GM23338 (cell line): Measurements from ENCODE around the gene WFDC12. TPM values are rescaled to one million over a fixed set of nuclear protein-coding genes. Genes with fewer than 3 reads are reported as not detected.

ENCODE experiments used
- ATAC-seq: fragments of 200-7000 bp; cut with Tn5 transposase; 3 replicates; pipeline ENCODE4 v1.9.1; 2020
- DNase-seq: peaks from one replicate; pipeline ENCODE4 v3.0.0-alpha.2; 2015; ENCODE audit warnings: low spot score
- H2AFZ ChIP-seq: fragments of 200-600 bp; sonication (generic); 2 replicates; pipeline ENCODE4 v1.8.0; 2016; ENCODE audit warnings: antibody characterized with exemption, mild to moderate bottlenecking, moderate library complexity
- H3F3A ChIP-seq: fragments of 200-600 bp; sonication (generic); replicated peaks from 2 replicates; pipeline ENCODE4 v1.8.0; 2017; ENCODE audit warnings: antibody characterized with exemption, mixed run types, low read depth
- H3K27ac ChIP-seq: fragments of 200-600 bp; sonication (generic); 2 replicates; pipeline ENCODE4 v1.6.1; 2016; ENCODE audit warnings: low read depth
- H3K27me3 ChIP-seq: fragments of 200-600 bp; sonication (generic); 2 replicates; pipeline ENCODE4 v1.8.0; 2016; ENCODE audit warnings: mild to moderate bottlenecking, mixed run types, moderate library complexity; ENCODE audit not compliant: insufficient read depth
- H3K36me3 ChIP-seq: fragments of 200-600 bp; sonication (generic); 2 replicates; pipeline ENCODE4 v1.8.0; 2016; ENCODE audit warnings: mild to moderate bottlenecking; ENCODE audit not compliant: insufficient read depth
- H3K4me1 ChIP-seq: fragments of 200-600 bp; sonication (generic); 2 replicates; pipeline ENCODE4 v1.8.0; 2016; ENCODE audit warnings: mild to moderate bottlenecking, moderate library complexity; ENCODE audit not compliant: insufficient read depth
- H3K4me2 ChIP-seq: fragments of 200-600 bp; sonication (generic); 2 replicates; pipeline ENCODE4 v1.7.1; 2017; ENCODE audit warnings: mixed run types
- H3K4me3 ChIP-seq: fragments of 200-600 bp; sonication (generic); 2 replicates; pipeline ENCODE4 v1.6.1; 2016; ENCODE audit warnings: mixed run types
- H3K79me2 ChIP-seq: fragments of 200-600 bp; sonication (generic); replicated peaks from 2 replicates; pipeline ENCODE4 v1.8.0; 2017; ENCODE audit warnings: mild to moderate bottlenecking; ENCODE audit not compliant: insufficient read depth
- H3K9me2 ChIP-seq: fragments of 200-600 bp; sonication (generic); 2 replicates; pipeline ENCODE4 v1.8.0; 2017; ENCODE audit not compliant: insufficient read depth
- H4K20me1 ChIP-seq: fragments of 200-600 bp; sonication (generic); replicated peaks from 2 replicates; pipeline ENCODE4 v1.8.0; 2017; ENCODE audit warnings: mild to moderate bottlenecking; ENCODE audit not compliant: insufficient read depth
- H3K27ac Mint-ChIP-seq: 2 replicates; pipeline ENCODE4 v1.8.0; 2020; ENCODE audit warnings: inconsistent platforms, mild to moderate bottlenecking, moderate library complexity, mixed read lengths
- H3K27me3 Mint-ChIP-seq: 3 replicates; pipeline ENCODE4 v1.8.0; 2022; ENCODE audit warnings: low read depth, mild to moderate bottlenecking, moderate library complexity, mixed read lengths, inconsistent platforms; ENCODE audit not compliant: insufficient read depth, poor library complexity
- H3K36me3 Mint-ChIP-seq: 3 replicates; pipeline ENCODE4 v1.8.0; 2021; ENCODE audit warnings: low read depth, mild to moderate bottlenecking, inconsistent platforms, moderate library complexity, mixed read lengths
- H3K4me1 Mint-ChIP-seq: 3 replicates; pipeline ENCODE4 v1.8.0; 2020; ENCODE audit warnings: mild to moderate bottlenecking, inconsistent platforms, mixed read lengths
- H3K4me3 Mint-ChIP-seq: 3 replicates; pipeline ENCODE4 v1.8.0; 2021; ENCODE audit warnings: moderate library complexity, mild to moderate bottlenecking, inconsistent platforms, mixed read lengths
- H3K9me3 Mint-ChIP-seq: 3 replicates; pipeline ENCODE4 v1.8.0; 2020; ENCODE audit warnings: moderate library complexity, mild to moderate bottlenecking, inconsistent platforms, mixed read lengths
- EZH2 ChIP-seq: fragments of 200-600 bp; sonication (generic); IDR thresholded peaks from one replicate; pipeline ENCODE4 v1.8.0; 2017; ENCODE audit warnings: antibody characterized with exemption, mild to moderate bottlenecking, low read depth; ENCODE audit not compliant: unreplicated experiment
- JUNB ChIP-seq: IDR thresholded peaks from one replicate; pipeline ENCODE4 v1.6.1; 2016; ENCODE audit warnings: antibody characterized with exemption; ENCODE audit not compliant: unreplicated experiment
- POLR2AphosphoS5 ChIP-seq: IDR thresholded peaks from 2 replicates; pipeline ENCODE4 v1.6.1; 2016; ENCODE audit warnings: antibody characterized with exemption, low read depth
- STAT1 ChIP-seq: IDR thresholded peaks from one replicate; pipeline ENCODE4 v1.6.1; 2016; ENCODE audit warnings: antibody characterized with exemption; ENCODE audit not compliant: unreplicated experiment
- ZNF114 ChIP-seq: fragments of 250-450 bp; sonication (Bioruptor Pico); IDR thresholded peaks from 2 replicates; pipeline ENCODE4 v1.5.0; 2020; ENCODE audit warnings: mild to moderate bottlenecking, moderate library complexity
- ZNF331 ChIP-seq: fragments of 250-450 bp; sonication (Bioruptor Pico); IDR thresholded peaks from 2 replicates; pipeline ENCODE4 v1.5.0; 2020; ENCODE audit warnings: low read depth, mild to moderate bottlenecking, moderate library complexity
- polyA plus RNA-seq: library from polyadenylated mRNA; unstranded; fragments of >200 nt; fragmentation: Nextera tagmentation; extraction: Ambion mirVana; gene quantifications from 2 replicates; pipeline ENCODE4 v1.2.1, GENCODE V29; 2016
- total RNA-seq: library from RNA; depleted of rRNA; stranded (reverse); fragments of >200 nt; shearing (Covaris generic); gene quantifications from 2 replicates; pipeline ENCODE4 v1.2.3, GENCODE V29; 2014
- TF ChIP-seq, protein P1 (sequence below), 2 experiments: fragments of 200-600 bp in 1 of 2; sonication (generic) in 1 of 2; conservative IDR thresholded peaks; 2 replicates each; pipeline versions ENCODE4 v1.5.1 to v1.6.1; 2016 to 2017; ENCODE audit warnings: antibody characterized with exemption in 2 of 2, low read depth in 2 of 2, mild to moderate bottlenecking in 2 of 2, moderate library complexity in 1 of 2
- TF ChIP-seq, protein P2 (sequence below): IDR thresholded peaks from 2 replicates; pipeline ENCODE4 v1.6.1; 2016; ENCODE audit warnings: antibody characterized with exemption
- TF ChIP-seq, protein P3 (sequence below): fragments of 250-450 bp; sonication (Bioruptor Pico); IDR thresholded peaks from 2 replicates; pipeline ENCODE4 v1.5.0; 2020; ENCODE audit warnings: mild to moderate bottlenecking, moderate library complexity

The WFDC12 gene
- total and polyA plus RNA-seq, 2 experiments from 2014 or later: not detected

DNA sequence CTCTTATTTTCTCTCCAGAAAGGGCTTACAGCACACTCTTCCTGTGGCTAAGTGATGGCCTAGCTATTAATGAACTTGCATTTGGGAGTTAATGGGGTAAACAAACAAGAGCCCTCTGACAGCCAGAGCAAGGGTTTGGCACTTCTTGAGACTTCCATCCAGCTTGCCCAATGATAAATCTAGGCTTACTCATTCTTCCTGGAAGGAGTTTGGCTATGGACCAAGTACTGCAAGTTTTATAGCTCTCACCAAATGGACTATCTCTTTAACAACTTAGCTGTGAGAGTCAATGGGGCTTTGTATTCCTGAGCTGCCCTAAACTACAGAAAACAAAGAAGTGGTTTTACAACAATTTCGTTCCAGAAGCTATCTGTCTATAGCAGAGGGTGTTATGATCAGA lies 33.7 kb upstream of the WFDC12 start:
- H3K36me3 Mint-ChIP-seq: no peaks in the 10 kb centered on the region
- no peak overlapping the region for H3K4me2 ChIP-seq
- DNase-seq: no peak

More for the DNA sequence above, 33.7 kb upstream of the WFDC12 start:
- Histone ChIP-seq H4K20me1 (no peaks in the 10 kb centered on the region), H3K4me3 (no peak overlapping the region), H3F3A (no peaks in the 10 kb centered on the region), H3K27me3 (no peaks in the 10 kb centered on the region), H3K4me1 (no peaks in the 10 kb centered on the region), H3K27ac (no peak overlapping the region), H3K36me3 (no peaks in the 10 kb centered on the region), H3K9me2 (no peaks in the 10 kb centered on the region; the same call in 1 of the 2 replicates), H2AFZ (no peak overlapping the region), H3K79me2 (no peaks in the 10 kb centered on the region)
- H3K27me3 Mint-ChIP-seq: no peaks in the 10 kb centered on the region
- no peak overlapping the region for H3K27ac Mint-ChIP-seq
- TF ChIP-seq, protein P1, sequence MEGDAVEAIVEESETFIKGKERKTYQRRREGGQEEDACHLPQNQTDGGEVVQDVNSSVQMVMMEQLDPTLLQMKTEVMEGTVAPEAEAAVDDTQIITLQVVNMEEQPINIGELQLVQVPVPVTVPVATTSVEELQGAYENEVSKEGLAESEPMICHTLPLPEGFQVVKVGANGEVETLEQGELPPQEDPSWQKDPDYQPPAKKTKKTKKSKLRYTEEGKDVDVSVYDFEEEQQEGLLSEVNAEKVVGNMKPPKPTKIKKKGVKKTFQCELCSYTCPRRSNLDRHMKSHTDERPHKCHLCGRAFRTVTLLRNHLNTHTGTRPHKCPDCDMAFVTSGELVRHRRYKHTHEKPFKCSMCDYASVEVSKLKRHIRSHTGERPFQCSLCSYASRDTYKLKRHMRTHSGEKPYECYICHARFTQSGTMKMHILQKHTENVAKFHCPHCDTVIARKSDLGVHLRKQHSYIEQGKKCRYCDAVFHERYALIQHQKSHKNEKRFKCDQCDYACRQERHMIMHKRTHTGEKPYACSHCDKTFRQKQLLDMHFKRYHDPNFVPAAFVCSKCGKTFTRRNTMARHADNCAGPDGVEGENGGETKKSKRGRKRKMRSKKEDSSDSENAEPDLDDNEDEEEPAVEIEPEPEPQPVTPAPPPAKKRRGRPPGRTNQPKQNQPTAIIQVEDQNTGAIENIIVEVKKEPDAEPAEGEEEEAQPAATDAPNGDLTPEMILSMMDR (conservative IDR thresholded peaks at IDR 0.05; ENCODE audit: low read depth in 2 of 2): no peak
- TF ChIP-seq, protein P2, sequence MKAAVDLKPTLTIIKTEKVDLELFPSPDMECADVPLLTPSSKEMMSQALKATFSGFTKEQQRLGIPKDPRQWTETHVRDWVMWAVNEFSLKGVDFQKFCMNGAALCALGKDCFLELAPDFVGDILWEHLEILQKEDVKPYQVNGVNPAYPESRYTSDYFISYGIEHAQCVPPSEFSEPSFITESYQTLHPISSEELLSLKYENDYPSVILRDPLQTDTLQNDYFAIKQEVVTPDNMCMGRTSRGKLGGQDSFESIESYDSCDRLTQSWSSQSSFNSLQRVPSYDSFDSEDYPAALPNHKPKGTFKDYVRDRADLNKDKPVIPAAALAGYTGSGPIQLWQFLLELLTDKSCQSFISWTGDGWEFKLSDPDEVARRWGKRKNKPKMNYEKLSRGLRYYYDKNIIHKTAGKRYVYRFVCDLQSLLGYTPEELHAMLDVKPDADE: no peak
- TF ChIP-seq ZNF114 (no peak), ZNF331 (CRISPR knock-in tag) (no peak), POLR2AphosphoS5 (no peak), EZH2 (no peak), JUNB (no peak), STAT1 (no peak)
- TF ChIP-seq, protein P3, sequence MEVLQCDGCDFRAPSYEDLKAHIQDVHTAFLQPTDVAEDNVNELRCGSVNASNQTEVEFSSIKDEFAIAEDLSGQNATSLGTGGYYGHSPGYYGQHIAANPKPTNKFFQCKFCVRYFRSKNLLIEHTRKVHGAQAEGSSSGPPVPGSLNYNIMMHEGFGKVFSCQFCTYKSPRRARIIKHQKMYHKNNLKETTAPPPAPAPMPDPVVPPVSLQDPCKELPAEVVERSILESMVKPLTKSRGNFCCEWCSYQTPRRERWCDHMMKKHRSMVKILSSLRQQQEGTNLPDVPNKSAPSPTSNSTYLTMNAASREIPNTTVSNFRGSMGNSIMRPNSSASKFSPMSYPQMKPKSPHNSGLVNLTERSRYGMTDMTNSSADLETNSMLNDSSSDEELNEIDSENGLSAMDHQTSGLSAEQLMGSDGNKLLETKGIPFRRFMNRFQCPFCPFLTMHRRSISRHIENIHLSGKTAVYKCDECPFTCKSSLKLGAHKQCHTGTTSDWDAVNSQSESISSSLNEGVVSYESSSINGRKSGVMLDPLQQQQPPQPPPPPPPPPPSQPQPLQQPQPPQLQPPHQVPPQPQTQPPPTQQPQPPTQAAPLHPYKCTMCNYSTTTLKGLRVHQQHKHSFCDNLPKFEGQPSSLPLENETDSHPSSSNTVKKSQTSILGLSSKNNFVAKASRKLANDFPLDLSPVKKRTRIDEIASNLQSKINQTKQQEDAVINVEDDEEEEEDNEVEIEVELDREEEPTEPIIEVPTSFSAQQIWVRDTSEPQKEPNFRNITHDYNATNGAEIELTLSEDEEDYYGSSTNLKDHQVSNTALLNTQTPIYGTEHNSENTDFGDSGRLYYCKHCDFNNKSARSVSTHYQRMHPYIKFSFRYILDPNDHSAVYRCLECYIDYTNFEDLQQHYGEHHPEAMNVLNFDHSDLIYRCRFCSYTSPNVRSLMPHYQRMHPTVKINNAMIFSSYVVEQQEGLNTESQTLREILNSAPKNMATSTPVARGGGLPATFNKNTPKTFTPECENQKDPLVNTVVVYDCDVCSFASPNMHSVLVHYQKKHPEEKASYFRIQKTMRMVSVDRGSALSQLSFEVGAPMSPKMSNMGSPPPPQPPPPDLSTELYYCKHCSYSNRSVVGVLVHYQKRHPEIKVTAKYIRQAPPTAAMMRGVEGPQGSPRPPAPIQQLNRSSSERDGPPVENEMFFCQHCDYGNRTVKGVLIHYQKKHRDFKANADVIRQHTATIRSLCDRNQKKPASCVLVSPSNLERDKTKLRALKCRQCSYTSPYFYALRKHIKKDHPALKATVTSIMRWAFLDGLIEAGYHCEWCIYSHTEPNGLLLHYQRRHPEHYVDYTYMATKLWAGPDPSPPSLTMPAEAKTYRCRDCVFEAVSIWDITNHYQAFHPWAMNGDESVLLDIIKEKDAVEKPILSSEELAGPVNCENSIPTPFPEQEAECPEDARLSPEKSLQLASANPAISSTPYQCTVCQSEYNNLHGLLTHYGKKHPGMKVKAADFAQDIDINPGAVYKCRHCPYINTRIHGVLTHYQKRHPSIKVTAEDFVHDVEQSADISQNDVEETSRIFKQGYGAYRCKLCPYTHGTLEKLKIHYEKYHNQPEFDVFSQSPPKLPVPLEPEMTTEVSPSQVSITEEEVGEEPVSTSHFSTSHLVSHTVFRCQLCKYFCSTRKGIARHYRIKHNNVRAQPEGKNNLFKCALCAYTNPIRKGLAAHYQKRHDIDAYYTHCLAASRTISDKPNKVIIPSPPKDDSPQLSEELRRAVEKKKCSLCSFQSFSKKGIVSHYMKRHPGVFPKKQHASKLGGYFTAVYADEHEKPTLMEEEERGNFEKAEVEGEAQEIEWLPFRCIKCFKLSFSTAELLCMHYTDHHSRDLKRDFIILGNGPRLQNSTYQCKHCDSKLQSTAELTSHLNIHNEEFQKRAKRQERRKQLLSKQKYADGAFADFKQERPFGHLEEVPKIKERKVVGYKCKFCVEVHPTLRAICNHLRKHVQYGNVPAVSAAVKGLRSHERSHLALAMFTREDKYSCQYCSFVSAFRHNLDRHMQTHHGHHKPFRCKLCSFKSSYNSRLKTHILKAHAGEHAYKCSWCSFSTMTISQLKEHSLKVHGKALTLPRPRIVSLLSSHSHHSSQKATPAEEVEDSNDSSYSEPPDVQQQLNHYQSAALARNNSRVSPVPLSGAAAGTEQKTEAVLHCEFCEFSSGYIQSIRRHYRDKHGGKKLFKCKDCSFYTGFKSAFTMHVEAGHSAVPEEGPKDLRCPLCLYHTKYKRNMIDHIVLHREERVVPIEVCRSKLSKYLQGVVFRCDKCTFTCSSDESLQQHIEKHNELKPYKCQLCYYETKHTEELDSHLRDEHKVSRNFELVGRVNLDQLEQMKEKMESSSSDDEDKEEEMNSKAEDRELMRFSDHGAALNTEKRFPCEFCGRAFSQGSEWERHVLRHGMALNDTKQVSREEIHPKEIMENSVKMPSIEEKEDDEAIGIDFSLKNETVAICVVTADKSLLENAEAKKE (CRISPR knock-in tag): no peak
- no peaks in the 10 kb centered on the region for H3K4me1 Mint-ChIP-seq
- H3K4me3 Mint-ChIP-seq: no peak overlapping the region
- no peak for ATAC-seq
- H3K9me3 Mint-ChIP-seq: peaks cover 31% of the 10 kb centered on the region
